Kidney tubule cell (primary cell): ENCODE results near the gene SNRNP200.
"Not testable (repeated sequence)": the region's sequence is repeated elsewhere in the genome, so short reads cannot be mapped to it uniquely, and the experiment has no call there.

Experiments used
- DNase-seq: peaks from one replicate; pipeline ENCODE4 v3.0.0-alpha.2; 2018; ENCODE audit warnings: low spot score

SNRNP200 gene

GRCh38 chr2:96274355-96275056 lies 30.8 kb downstream of the SNRNP200 start:
- DNase-seq: peak; percentile 24

- DNase-seq: no peak
Measured at GRCh38 chr2:96273763-96274162, 31.6 kb downstream of the SNRNP200 start.

- DNase-seq: no peak
Measured at GRCh38 chr2:96271995-96272394, 33.4 kb downstream of the SNRNP200 start.

GRCh38 chr2:96267159-96267971 lies 38.0 kb downstream of the SNRNP200 start:
- peak; percentile 48 for DNase-seq

- peak; percentile 98 for DNase-seq
Measured at GRCh38 chr2:96265840-96266679, 39.3 kb downstream of the SNRNP200 start, which contains the start of the genes CIAO1 and TMEM127. CIAO1 (plus strand) TSS chr2:96266225; CDS start chr2:96266351, 126 bp downstream. TMEM127 (minus strand) TSS chr2:96265997; CDS start chr2:96265381, 616 bp downstream.

- DNase-seq: peak; percentile 24
Measured at GRCh38 chr2:96265349-96265839, 40.0 kb downstream of the SNRNP200 start.

- DNase-seq: peak; percentile 38
Measured at GRCh38 chr2:96264656-96265348, 40.5 kb downstream of the SNRNP200 start.

GRCh38 chr2:96264086-96264485 lies 41.3 kb downstream of the SNRNP200 start:
- no peak for DNase-seq

GRCh38 chr2:96262306-96262705 lies 43.0 kb downstream of the SNRNP200 start:
- peak; percentile 37 for DNase-seq

GRCh38 chr2:96261328-96262003 lies 43.9 kb downstream of the SNRNP200 start:
- DNase-seq: no peak

GRCh38 chr2:96260387-96261260 lies 44.7 kb downstream of the SNRNP200 start:
- DNase-seq: peak; percentile 92

- DNase-seq: peak; percentile 79
Measured at GRCh38 chr2:96259497-96259921, 45.8 kb downstream of the SNRNP200 start.

- DNase-seq: no peak
Measured at GRCh38 chr2:96258166-96259022, 47.0 kb downstream of the SNRNP200 start.

- DNase-seq: not testable (repeated sequence)
Measured at GRCh38 chr2:96257744-96258143, 47.6 kb downstream of the SNRNP200 start.

- DNase-seq: no peak
Measured at GRCh38 chr2:96256611-96257113, 48.7 kb downstream of the SNRNP200 start.

GRCh38 chr2:96254571-96254970 lies 50.8 kb downstream of the SNRNP200 start:
- no peak for DNase-seq

GRCh38 chr2:96253006-96253405 lies 52.3 kb downstream of the SNRNP200 start:
- no peak for DNase-seq

- no peak for DNase-seq
Measured at GRCh38 chr2:96252526-96252925, 52.8 kb downstream of the SNRNP200 start.
